Astrocyte (in vitro differentiated cells and primary cell): ENCODE measurements around the gene DNAJC30. TPM values are rescaled to one million over a fixed set of nuclear protein-coding genes. Genes with fewer than 3 reads are reported as not detected.

Experiments used
- DNase-seq: peaks from one replicate; pipeline ENCODE4 v3.0.0-alpha.2; 2010; ENCODE audit warnings: low read depth
- FAIRE-seq: peaks from 2 replicates; lab custom pipeline; 2011; peaks lifted over from hg19 to GRCh38; lab: Jason Lieb, UNC
- H2AFZ ChIP-seq: 2 replicates; pipeline ENCODE4 v1.6.0; 2012; ENCODE audit warnings: low read depth, low read length, inconsistent platforms
- H3K27ac ChIP-seq: 2 replicates; pipeline ENCODE4 v1.5.1; 2011; ENCODE audit warnings: low read depth, low read length, inconsistent platforms
- H3K27me3 ChIP-seq: 2 replicates; pipeline ENCODE4 v1.6.0; 2011; ENCODE audit warnings: low read length, inconsistent platforms; ENCODE audit not compliant: insufficient read depth
- H3K36me3 ChIP-seq: 2 replicates; pipeline ENCODE4 v1.5.1; 2011; ENCODE audit warnings: low read length, inconsistent platforms; ENCODE audit not compliant: insufficient read depth
- H3K4me1 ChIP-seq: 2 replicates; pipeline ENCODE4 v1.5.1; 2011; ENCODE audit warnings: low read length, inconsistent platforms; ENCODE audit not compliant: insufficient read depth
- H3K4me2 ChIP-seq: 2 replicates; pipeline ENCODE4 v1.6.0; 2012; ENCODE audit warnings: low read length, inconsistent platforms
- H3K4me3 ChIP-seq: 2 replicates; pipeline ENCODE4 v1.5.1; 2011; ENCODE audit warnings: low read depth, mild to moderate bottlenecking, low read length, inconsistent platforms; ENCODE audit not compliant: insufficient read depth
- H3K79me2 ChIP-seq: 2 replicates; pipeline ENCODE4 v1.6.0; 2012; ENCODE audit warnings: mild to moderate bottlenecking, low read length, inconsistent platforms; ENCODE audit not compliant: insufficient read depth
- H3K9ac ChIP-seq: 2 replicates; pipeline ENCODE4 v1.6.0; 2012; ENCODE audit warnings: mild to moderate bottlenecking, low read length, inconsistent platforms
- H3K9me3 ChIP-seq: 2 replicates; pipeline ENCODE4 v1.5.1; 2012; ENCODE audit warnings: low read depth, mild to moderate bottlenecking, low read length, inconsistent platforms; ENCODE audit not compliant: insufficient read depth
- H4K20me1 ChIP-seq: 2 replicates; pipeline ENCODE4 v1.6.0; 2012; ENCODE audit warnings: low read length, inconsistent platforms; ENCODE audit not compliant: insufficient read depth
- H3K27ac Mint-ChIP-seq: one replicate; pipeline ENCODE4 v1.8.0; 2021; ENCODE audit warnings: mild to moderate bottlenecking, mixed read lengths; ENCODE audit not compliant: unreplicated experiment
- H3K27me3 Mint-ChIP-seq: one replicate; pipeline ENCODE4 v1.8.0; 2021; ENCODE audit warnings: low read depth, mixed read lengths; ENCODE audit not compliant: unreplicated experiment
- H3K36me3 Mint-ChIP-seq: one replicate; pipeline ENCODE4 v1.8.0; 2021; ENCODE audit warnings: low read depth, mixed read lengths; ENCODE audit not compliant: unreplicated experiment
- H3K4me1 Mint-ChIP-seq: one replicate; pipeline ENCODE4 v1.8.0; 2021; ENCODE audit warnings: low read depth, mixed read lengths; ENCODE audit not compliant: unreplicated experiment
- H3K4me3 Mint-ChIP-seq: one replicate; pipeline ENCODE4 v1.8.0; 2021; ENCODE audit warnings: mild to moderate bottlenecking, moderate library complexity, mixed read lengths; ENCODE audit not compliant: unreplicated experiment
- H3K9me3 Mint-ChIP-seq: one replicate; pipeline ENCODE4 v1.8.0; 2021; ENCODE audit warnings: mild to moderate bottlenecking, mixed read lengths; ENCODE audit not compliant: unreplicated experiment
- CTCF ChIP-seq: IDR thresholded peaks from 2 replicates; pipeline ENCODE4 v1.5.1; 2011; ENCODE audit warnings: low read depth, mild to moderate bottlenecking, inconsistent platforms, low read length, moderate library complexity; ENCODE audit not compliant: insufficient read depth
- EZH2 ChIP-seq: IDR thresholded peaks from 2 replicates; pipeline ENCODE4 v1.6.1; 2012; ENCODE audit warnings: mild to moderate bottlenecking, low read length, inconsistent platforms; ENCODE audit not compliant: insufficient read depth
- total RNA-seq: library from RNA; stranded (reverse); gene quantifications from 2 replicates; pipeline ENCODE4 v1.2.1, GENCODE V29; 2021

Gene DNAJC30
- total RNA-seq, 1 donor from 2014 or later = 11.0 TPM

- no peaks in the 10 kb centered on the region for H3K79me2 ChIP-seq
- DNase-seq (no peak), FAIRE-seq (no peak)
- H3K4me3 ChIP-seq = no peak overlapping the region
- no peak overlapping the region for H3K9ac ChIP-seq
- H3K4me2 ChIP-seq = no peak overlapping the region
- no peak overlapping the region for H2AFZ ChIP-seq
- Mint-ChIP-seq H3K36me3 (no peaks in the 10 kb centered on the region), H3K9me3 (peaks cover 5% of the 10 kb centered on the region), H3K27me3 (peaks cover 43% of the 10 kb centered on the region), H3K27ac (no peak overlapping the region), H3K4me3 (no peak overlapping the region), H3K4me1 (peaks cover 2% of the 10 kb centered on the region)
- no peaks in the 10 kb centered on the region for H3K36me3 ChIP-seq
- peaks cover 31% of the 10 kb centered on the region for H3K27me3 ChIP-seq
- no peaks in the 10 kb centered on the region for H4K20me1 ChIP-seq
- H3K27ac ChIP-seq = no peak overlapping the region
- no peaks in the 10 kb centered on the region for H3K4me1 ChIP-seq
- H3K9me3 ChIP-seq = no peaks in the 10 kb centered on the region
- TF ChIP-seq EZH2 = no peak
- no peak for TF ChIP-seq CTCF
Measured at GRCh38 chr7:73652541-73652949, 30.7 kb downstream of the DNAJC30 start.

GRCh38 chr7:73650524-73650923 is 32.7 kb downstream of the DNAJC30 start:
- FAIRE-seq = no peak

More at GRCh38 chr7:73650524-73650923, 32.7 kb downstream of the DNAJC30 start:
- H3K4me3 Mint-ChIP-seq = no peak overlapping the region
- Histone ChIP-seq H3K4me1 (no peaks in the 10 kb centered on the region), H3K27ac (no peak overlapping the region), H3K4me3 (no peak overlapping the region), H3K9ac (no peak overlapping the region), H3K79me2 (no peaks in the 10 kb centered on the region), H3K9me3 (no peaks in the 10 kb centered on the region), H2AFZ (no peak overlapping the region), H3K4me2 (no peak overlapping the region), H3K27me3 (peaks cover 48% of the 10 kb centered on the region), H3K36me3 (no peaks in the 10 kb centered on the region), H4K20me1 (peaks cover 3% of the 10 kb centered on the region)
- H3K27ac Mint-ChIP-seq = no peak overlapping the region
- H3K9me3 Mint-ChIP-seq = peaks cover 7% of the 10 kb centered on the region
- peaks cover 60% of the 10 kb centered on the region for H3K27me3 Mint-ChIP-seq
- peaks cover 2% of the 10 kb centered on the region for H3K4me1 Mint-ChIP-seq
- H3K36me3 Mint-ChIP-seq = no peaks in the 10 kb centered on the region
- DNase-seq = no peak
- no peak for TF ChIP-seq EZH2
- TF ChIP-seq CTCF = no peak
